A549 (cell line): Measurements from ENCODE around the gene MMP19. TPM values are rescaled to one million over a fixed set of nuclear protein-coding genes. Genes with fewer than 3 reads are reported as not detected.
A peak's percentile ranks its signal among the peaks of the same experiment; 100 is the strongest.

Experiments
- ATAC-seq, 2 experiments: fragments of 200-7000 bp in 1 of 2; fragments of >200 bp in 1 of 2; cut with Nextera tagmentation in 1 of 2; cut with Tn5 transposase in 1 of 2; 3 replicates each; pipeline versions ENCODE4 v1.8.0 to v1.9.1; 2018 to 2020; ENCODE audit warnings: mild to moderate bottlenecking in 1 of 2, moderate library complexity in 1 of 2
- CTCF ChIA-PET: fragments of 300-600 bp; sonication (Branson Sonifier 250); formaldehyde crosslinking; extraction: SDS; loops from one replicate; lab custom pipeline; 2021; ENCODE audit warnings: antibody characterized with exemption, inconsistent platforms; lab: Yijun Ruan, JAX
- POLR2A ChIA-PET: fragments of 350-600 bp; formaldehyde crosslinking; extraction: SDS; loops from one replicate; lab custom pipeline; 2021; ENCODE audit warnings: antibody characterized with exemption, inconsistent platforms; lab: Yijun Ruan, JAX
- DNase-seq, 2 experiments: peaks; one replicate each; pipeline versions ENCODE4 v3.0.0 to v3.0.0-alpha.2; 2011 to 2016; ENCODE audit warnings: low read depth in 1 of 2, low spot score in 1 of 2
- FAIRE-seq: peaks from 2 replicates; lab custom pipeline; 2011; peaks lifted over from hg19 to GRCh38; lab: Jason Lieb, UNC
- H3K27ac ChIP-seq, 2 experiments: fragments of >200 bp; sonication (Bioruptor Twin); formaldehyde crosslinking; 3 replicates each; pipeline ENCODE4 v1.5.1; 2016 to 2017
- H3K4me1 ChIP-seq: fragments of >200 bp; sonication (Bioruptor Twin); formaldehyde crosslinking; 3 replicates; pipeline ENCODE4 v1.6.1; 2016
- H3K4me2 ChIP-seq: fragments of >200 bp; sonication (Bioruptor Twin); formaldehyde crosslinking; 3 replicates; pipeline ENCODE4 v1.6.1; 2016
- H3K4me3 ChIP-seq: fragments of >200 bp; sonication (Bioruptor Twin); formaldehyde crosslinking; 3 replicates; pipeline ENCODE4 v1.5.1; 2016
- H3K9me3 ChIP-seq: fragments of >200 bp; sonication (Bioruptor Twin); formaldehyde crosslinking; 3 replicates; pipeline ENCODE4 v1.6.1; 2016
- BHLHE40 ChIP-seq: IDR thresholded peaks from 2 replicates; pipeline ENCODE4 v1.6.1; 2012; ENCODE audit warnings: low read depth, low read length, inconsistent platforms
- CEBPB ChIP-seq, 2 experiments: fragments of >200 bp in 1 of 2; sonication (Bioruptor Twin) in 1 of 2; formaldehyde crosslinking in 1 of 2; IDR thresholded peaks; 2 replicates each; pipeline ENCODE4 v1.6.1; 2012 to 2016
- CHD2 ChIP-seq: fragments of 150-350 bp; IDR thresholded peaks from 2 replicates; pipeline ENCODE4 v1.6.1; 2014; ENCODE audit warnings: low read length; ENCODE audit not compliant: partially characterized antibody
- CTCF ChIP-seq: fragments of >200 bp; sonication (Bioruptor Twin); formaldehyde crosslinking; IDR thresholded peaks from 3 replicates; pipeline ENCODE4 v1.5.1; 2016
- E2F6 ChIP-seq: IDR thresholded peaks from 2 replicates; pipeline ENCODE4 v1.6.1; 2012; ENCODE audit warnings: low read depth, borderline replicate concordance
- ESRRA ChIP-seq: fragments of 150-350 bp; IDR thresholded peaks from 2 replicates; pipeline ENCODE4 v1.6.1; 2014; ENCODE audit warnings: mild to moderate bottlenecking, low read length, borderline replicate concordance
- FOSL2 ChIP-seq, 2 experiments: fragments of 450-650 bp in 1 of 2; fragments of >200 bp in 1 of 2; sonication (Bioruptor Twin) in 1 of 2; formaldehyde crosslinking; IDR thresholded peaks; 2 replicates each; pipeline versions ENCODE4 v1.5.0 to v1.6.1; 2016 to 2020; ENCODE audit warnings: mild to moderate bottlenecking in 1 of 2, moderate library complexity in 1 of 2
- FOXS1 ChIP-seq: fragments of 250-450 bp; sonication (Bioruptor Pico); IDR thresholded peaks from 2 replicates; pipeline ENCODE4 v1.5.0; 2020; ENCODE audit warnings: mild to moderate bottlenecking, moderate library complexity
- HDAC2 ChIP-seq: fragments of 200-600 bp; sonication (generic); IDR thresholded peaks from 2 replicates; pipeline ENCODE4 v1.6.1; 2016
- JUN ChIP-seq, 2 experiments: fragments of >200 bp; sonication (Bioruptor Twin); formaldehyde crosslinking; IDR thresholded peaks; 2 replicates in 1 of 2; 3 replicates in 1 of 2; pipeline ENCODE4 v1.6.1; 2016 to 2017
- RAD21 ChIP-seq, 2 experiments: fragments of >200 bp in 1 of 2; sonication (Bioruptor Twin) in 1 of 2; formaldehyde crosslinking in 1 of 2; IDR thresholded peaks in 1 of 2; conservative IDR thresholded peaks in 1 of 2; 2 replicates in 1 of 2; 3 replicates in 1 of 2; pipeline ENCODE4 v1.6.1; 2012 to 2018; ENCODE audit warnings: inconsistent platforms in 1 of 2
- SMC3 ChIP-seq: fragments of >200 bp; sonication (Bioruptor Twin); formaldehyde crosslinking; IDR thresholded peaks from 3 replicates; pipeline ENCODE4 v1.6.1; 2018; ENCODE audit warnings: inconsistent platforms
- ZSCAN20 ChIP-seq: fragments of 250-450 bp; sonication (Bioruptor Pico); IDR thresholded peaks from 2 replicates; pipeline ENCODE4 v1.8.0; 2022; ENCODE audit warnings: mild to moderate bottlenecking, moderate library complexity
- WGBS: methylation state at CpG from one replicate; pipeline ENCODE4 v1.1.6; 2017; ENCODE audit errors: missing lambda C conversion rate; 5-methylcytosine and 5-hydroxymethylcytosine counted together
- polyA plus RNA-seq, 4 experiments: library from polyadenylated mRNA; depleted of rRNA in 3 of 4; stranded (reverse); fragments of >200 nt; fragmentation: RNase III in 1 of 4; extraction: RNeasy Plus Mini Kit Qiagen cat#74134 plus additional on column Dnase treatment in 1 of 4; gene quantifications; 2 replicates in 3 of 4; 3 replicates in 1 of 4; pipeline ENCODE4 v1.2.3, GENCODE V29; 2011 to 2017
- TF ChIP-seq, protein P1 (sequence below): IDR thresholded peaks from 2 replicates; pipeline ENCODE4 v1.6.1; 2012

MMP19 gene
- polyA plus RNA-seq, 2 of the 4 experiments (the other 2 are of a cell fraction): 0.06 to 0.09 TPM

DNA sequence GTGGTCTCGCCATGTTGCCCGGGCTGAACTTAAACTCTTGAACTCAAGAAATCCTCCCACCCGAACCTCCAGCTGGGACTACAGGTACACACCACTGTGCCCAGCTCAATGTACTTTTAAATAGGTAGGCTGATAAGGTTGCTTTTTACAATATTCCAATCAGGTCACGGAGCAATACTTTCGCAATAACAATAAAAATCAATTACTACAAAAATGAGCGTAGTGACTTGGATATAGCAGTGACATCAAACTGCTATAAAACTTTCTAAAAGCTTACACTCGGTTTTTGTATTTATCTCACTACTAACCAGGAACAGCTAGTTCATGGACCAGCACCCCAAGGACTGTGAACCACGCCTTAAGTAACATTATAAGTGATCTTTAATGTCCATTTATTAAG, 35.8 kb downstream of the MMP19 start:
- FAIRE-seq: no peak
- no peaks in the 10 kb centered on the region for H3K9me3 ChIP-seq
- DNase-seq: no peak
- TF ChIP-seq BHLHE40: no peak
- 0 out of 4 replicates have a peak, but pooled peaks have one; percentile 12 to 14 for TF ChIP-seq CEBPB (IDR thresholded peaks at IDR 0.05)
- no peak for TF ChIP-seq JUN (IDR thresholded peaks at IDR 0.05)
- no peak for TF ChIP-seq E2F6
- no peak overlapping the region for H3K27ac ChIP-seq
- ChIA-PET CTCF (interaction anchor here (1.2 to 7.4 kb wide), 4 partner anchors 11 to 68 kb away, joined by 4 to 35 read pairs (median 12); partner anchors contain the start of genes ORMDL2 and SARNP), POLR2A (no interaction called here)
- no peaks in the 10 kb centered on the region for H3K4me1 ChIP-seq
- 93% methylated on average over 8 of the region's 8 CpGs for WGBS
- no peak for ATAC-seq
- no peak overlapping the region for H3K4me2 ChIP-seq
- H3K4me3 ChIP-seq: no peak overlapping the region

- POLR2A ChIA-PET: no interaction called here
- no peak for ATAC-seq
- 79% methylated on average over 4 of the region's 4 CpGs for WGBS
- CTCF ChIA-PET: interaction anchor here (0.6 to 7.5 kb wide), 15 partner anchors 9 to 232 kb away, joined by 3 to 114 read pairs (median 5); partner anchors contain the start of genes CD63 and GDF11
- DNase-seq: no peak
- TF ChIP-seq HDAC2 (no peak), CHD2 (no peak), SMC3 (no peak), FOSL2 (IDR thresholded peaks at IDR 0.05) (no peak), FOSL2 (CRISPR knock-in tag; IDR thresholded peaks at IDR 0.05) (no peak), ESRRA (no peak), FOXS1 (CRISPR knock-in tag) (no peak), CTCF (no peak)
- H3K4me3 ChIP-seq: no peak overlapping the region
- no peak overlapping the region for H3K27ac ChIP-seq
- H3K9me3 ChIP-seq: no peaks in the 10 kb centered on the region
- H3K4me2 ChIP-seq: no peak overlapping the region
- peaks cover 6% of the 10 kb centered on the region; the same call in 1 of the 3 replicates for H3K4me1 ChIP-seq
- FAIRE-seq: no peak
Observed at GRCh38 chr12:55797550-55797949, 45.2 kb downstream of the MMP19 start.

DNA sequence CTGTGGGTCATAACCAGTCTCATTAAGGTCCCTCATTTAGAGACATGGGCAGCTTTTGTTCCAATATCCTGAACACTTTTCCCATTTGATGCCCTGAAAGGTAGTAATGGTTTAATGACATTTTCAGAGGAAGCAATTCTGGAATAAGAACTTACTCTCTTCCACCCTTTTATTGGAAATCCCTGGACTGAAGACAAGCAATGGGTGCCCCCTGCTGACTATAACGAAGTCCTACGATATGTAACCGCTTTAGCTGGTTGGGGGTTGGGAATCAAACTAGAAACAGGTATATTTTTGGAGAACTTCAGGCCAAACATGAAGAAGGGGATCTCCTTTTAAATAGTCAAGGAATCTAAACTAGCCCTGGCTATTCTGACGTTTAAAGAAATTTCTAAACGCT, 45.7 kb downstream of the MMP19 start:
- CTCF ChIA-PET: interaction anchor here (0.6 to 7.5 kb wide), 18 partner anchors 9 to 809 kb away, joined by 3 to 114 read pairs (median 5); partner anchors contain the start of genes CD63 and GDF11
- TF ChIP-seq, protein P1, sequence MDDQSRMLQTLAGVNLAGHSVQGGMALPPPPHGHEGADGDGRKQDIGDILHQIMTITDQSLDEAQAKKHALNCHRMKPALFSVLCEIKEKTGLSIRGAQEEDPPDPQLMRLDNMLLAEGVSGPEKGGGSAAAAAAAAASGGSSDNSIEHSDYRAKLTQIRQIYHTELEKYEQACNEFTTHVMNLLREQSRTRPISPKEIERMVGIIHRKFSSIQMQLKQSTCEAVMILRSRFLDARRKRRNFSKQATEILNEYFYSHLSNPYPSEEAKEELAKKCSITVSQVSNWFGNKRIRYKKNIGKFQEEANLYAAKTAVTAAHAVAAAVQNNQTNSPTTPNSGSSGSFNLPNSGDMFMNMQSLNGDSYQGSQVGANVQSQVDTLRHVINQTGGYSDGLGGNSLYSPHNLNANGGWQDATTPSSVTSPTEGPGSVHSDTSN: no peak
- TF ChIP-seq CTCF (peak; percentile 51), ZSCAN20 (no peak), SMC3 (peak; percentile 43), RAD21 (conservative IDR thresholded peaks at IDR 0.05 in 1 of 2, IDR thresholded peaks at IDR 0.05 in 1 of 2) (peak; percentile 42 to 64; a peak in 4 of 5 replicates)
- Histone ChIP-seq H3K4me1 (peaks cover 6% of the 10 kb centered on the region; the same call in 1 of the 3 replicates), H3K27ac (no peak overlapping the region), H3K4me2 (no peak overlapping the region), H3K4me3 (no peak overlapping the region), H3K9me3 (no peaks in the 10 kb centered on the region)
- POLR2A ChIA-PET: no interaction called here
- ATAC-seq (peak in 1 of 2 experiments; percentile 87; a peak in 3 of 6 replicates), DNase-seq (peak; percentile 62 to 65), FAIRE-seq (no peak)
- WGBS: 31% methylated on average over 5 of the region's 5 CpGs
